Central memory CD4-positive, alpha-beta T cell (primary cell): ENCODE data around the gene PNMA8C.
"Not testable (repeated sequence)": the region's sequence is repeated elsewhere in the genome, so short reads cannot be mapped to it uniquely, and the experiment has no call there.

Experiments used
- DNase-seq: peaks from one replicate; pipeline ENCODE4 v3.0.0; 2022

The PNMA8C gene

DNA sequence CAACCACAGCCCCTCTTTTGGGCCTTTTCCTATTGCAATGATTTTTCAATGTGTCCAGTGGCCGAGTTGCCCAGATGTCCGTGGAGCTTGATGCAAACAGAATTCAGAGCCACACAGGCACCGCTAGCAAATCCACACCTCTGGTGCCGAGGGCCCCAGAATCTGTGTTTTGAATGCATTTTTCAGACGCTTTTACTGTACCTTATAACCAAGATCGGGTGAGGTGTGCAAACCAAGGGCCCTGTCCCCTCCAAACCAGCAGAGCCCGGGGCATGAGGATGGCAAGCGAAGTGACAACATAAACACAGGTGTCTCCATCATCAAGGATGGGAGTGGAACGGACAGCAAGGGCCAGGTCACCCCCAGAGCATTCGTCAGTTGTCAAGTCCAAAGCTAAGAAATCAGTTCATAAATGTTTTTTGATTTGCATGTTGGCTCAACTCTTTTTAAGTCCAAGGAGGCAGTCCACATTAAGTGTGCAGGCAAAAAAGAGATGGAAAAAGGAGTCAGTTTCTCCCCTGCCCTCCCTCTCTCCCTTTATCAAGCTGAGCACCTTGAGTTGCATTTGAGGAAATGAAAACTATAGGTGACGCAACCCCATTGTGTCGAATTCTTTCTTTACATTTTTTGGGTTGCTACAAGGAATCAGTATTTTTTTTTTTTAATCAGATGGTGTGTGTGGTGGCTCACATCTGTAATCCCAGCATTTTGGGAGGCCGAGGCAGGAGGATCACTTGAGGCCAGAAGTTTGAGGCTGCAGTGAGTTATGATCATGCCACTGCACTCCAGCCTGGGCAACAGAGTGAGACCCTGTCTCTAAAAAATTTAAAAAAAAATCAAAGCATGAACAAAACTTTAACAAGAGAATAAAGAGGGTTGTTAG is 18.3 kb downstream of the PNMA8C start:
- DNase-seq = no peak

DNA sequence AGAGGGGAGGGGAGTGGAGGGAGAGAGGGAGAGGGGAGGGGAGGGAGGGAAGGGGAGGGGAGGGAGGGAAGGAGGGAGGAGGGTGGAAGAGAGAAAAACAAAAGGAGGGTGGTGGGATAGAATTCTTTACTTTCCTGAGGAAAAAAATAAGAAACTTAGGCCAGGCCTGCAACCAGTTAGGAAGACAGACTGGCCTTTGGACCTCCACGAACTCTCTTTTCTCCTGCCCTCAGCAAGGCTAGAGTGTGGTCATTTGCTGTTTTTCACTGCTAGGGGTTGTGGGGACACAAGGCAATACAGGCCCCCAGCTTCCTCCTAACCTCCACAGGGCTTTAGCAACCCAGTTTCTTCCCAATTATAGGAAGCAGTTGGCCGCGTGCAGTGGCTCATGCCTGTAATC is 19.5 kb downstream of the PNMA8C start:
- no peak for DNase-seq

DNA sequence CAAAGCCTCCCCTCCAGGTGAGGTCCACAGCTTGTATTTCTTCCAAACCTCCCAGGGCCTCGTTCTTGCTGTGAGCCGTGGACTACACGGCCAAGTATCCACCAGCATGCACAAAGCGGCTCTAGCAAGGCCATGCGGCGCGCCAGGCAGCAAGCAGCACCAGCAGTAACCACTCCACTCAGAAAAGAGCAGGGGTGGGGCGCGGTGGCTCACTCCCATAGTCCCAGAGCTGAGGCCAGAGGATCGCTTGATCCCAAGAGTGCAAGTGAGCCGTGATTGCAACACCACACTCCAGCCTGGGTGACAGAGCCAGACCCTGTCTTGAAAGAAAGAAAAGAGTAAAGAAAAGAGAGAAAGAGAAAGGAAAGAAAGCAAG is 20.1 kb downstream of the PNMA8C start:
- no peak for DNase-seq

DNA sequence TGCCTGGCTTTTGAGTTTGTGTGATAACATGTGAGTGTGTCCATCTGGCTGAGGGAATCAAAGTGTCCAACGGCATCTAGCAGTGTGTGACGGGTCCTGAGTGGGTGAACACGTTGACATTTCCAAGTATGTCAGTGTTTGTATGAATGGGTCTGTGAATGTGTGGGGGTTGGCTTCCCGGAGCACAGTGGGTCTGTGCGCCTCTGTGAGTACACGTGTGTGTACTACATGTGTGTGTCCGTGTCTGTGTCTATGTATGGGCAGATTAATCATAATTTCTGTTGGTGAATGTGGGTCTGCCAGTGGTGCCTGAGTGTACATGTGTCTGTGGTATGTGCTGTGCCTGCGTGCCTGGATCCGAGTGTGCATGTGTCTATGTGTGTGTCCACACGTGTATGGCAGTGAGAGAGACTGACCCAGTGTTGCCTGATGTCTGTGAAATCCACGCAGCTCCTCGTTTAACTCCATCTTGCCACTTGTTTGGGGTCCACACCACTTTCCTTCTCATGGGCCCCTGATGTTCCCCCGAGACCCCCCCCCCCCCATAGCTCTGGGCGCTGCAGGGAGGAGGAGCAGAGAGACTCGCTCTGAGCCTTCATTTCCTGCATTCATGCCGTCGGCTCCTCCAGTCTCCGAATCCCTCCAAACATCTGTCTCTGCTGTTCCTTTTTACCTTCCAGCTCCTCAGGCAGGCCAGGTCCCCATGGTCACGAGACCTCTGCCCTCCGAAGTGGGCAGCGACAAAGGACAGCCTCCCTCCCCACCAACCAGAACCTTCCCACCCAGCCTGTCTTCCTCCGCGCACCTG is 20.7 kb downstream of the PNMA8C start:
- no peak for DNase-seq

DNA sequence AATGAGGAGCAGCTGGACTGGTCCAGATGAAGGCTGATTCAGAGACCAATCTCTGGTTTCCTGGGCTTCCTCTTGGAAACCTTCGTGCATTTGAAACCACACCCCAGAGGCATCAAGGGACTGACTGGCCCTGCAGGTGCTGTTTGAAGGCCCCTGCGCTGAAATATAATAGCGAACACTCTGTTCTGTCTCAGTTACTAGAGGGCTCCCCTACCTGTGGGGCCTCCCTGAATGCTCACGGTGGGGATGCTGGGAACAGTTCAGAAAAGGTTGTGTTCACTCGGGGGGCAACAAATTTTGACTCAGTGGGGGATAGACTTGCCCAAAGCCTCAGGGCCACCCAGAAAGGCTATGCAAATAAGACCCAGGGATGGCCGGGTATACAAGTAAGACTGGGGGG is 21.8 kb downstream of the PNMA8C start:
- no peak for DNase-seq

DNA sequence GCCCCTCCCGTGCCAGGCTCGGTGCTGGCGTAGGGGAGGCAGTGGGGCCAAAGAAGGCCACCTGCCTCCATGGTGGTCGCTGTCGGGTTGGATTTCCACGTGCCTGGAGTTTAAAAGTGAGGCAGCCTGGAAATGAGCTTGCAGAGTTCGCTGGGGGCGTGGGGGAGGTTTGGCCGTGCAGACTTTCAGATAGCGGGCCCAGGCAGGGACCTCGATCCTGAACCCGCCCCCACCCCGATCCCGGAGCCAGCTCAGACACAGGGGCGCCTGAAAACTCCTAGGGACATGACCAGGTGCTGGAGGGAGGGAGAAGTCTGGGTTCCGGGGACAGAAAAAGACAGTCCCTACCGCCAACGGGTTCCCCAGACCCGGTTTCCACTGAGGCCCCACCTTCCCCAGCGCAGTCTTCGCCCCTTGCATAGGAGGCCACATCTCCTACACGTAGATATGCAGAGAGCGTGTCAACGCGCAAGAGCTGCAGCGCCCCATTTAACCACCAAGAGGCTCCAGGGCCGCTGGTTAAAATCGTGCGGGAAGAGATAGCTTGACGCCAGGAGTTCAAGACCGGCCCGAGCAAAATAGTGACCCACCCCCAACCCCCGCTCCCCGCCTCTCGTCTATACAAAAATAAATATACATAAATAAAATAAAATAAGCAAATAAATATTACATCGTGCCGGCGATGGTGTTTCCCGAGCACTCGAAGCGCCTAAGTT is 23.8 kb downstream of the PNMA8C start:
- DNase-seq = no peak

DNA sequence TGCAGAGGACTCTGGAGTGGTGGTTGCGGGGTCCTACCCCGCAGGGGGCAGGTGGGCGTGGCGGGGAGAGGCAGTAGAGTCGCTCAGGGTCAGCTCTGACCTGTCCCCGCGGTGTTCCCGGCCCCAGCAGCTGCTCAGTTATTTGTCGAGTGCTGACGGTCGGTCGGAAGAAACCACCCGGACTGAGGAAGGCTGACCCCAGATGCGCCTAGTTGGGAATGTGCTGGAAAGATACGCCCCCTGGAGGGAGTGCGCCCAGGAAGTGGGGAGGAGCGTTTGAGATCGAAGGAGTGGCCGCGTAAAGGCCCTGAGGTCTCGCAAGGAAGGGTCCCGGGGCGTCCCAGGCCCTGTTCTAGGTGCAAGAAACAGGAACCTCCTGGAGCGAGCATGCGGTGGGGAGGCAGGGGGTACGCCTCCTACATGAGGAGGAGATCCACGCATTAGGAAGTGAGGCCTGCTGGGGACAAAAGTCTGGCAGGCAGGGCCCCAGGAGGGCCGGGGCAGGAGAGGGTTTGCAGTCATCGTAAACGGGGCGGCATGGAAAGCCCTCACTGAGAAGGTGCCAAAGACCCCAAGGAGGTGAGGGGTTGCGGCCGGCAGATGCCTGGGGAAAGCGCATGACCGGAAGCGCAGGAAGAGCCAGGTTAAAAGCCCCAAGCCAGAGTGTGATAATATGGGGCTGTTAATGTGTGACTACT is 24.5 kb downstream of the PNMA8C start:
- DNase-seq = no peak

DNA sequence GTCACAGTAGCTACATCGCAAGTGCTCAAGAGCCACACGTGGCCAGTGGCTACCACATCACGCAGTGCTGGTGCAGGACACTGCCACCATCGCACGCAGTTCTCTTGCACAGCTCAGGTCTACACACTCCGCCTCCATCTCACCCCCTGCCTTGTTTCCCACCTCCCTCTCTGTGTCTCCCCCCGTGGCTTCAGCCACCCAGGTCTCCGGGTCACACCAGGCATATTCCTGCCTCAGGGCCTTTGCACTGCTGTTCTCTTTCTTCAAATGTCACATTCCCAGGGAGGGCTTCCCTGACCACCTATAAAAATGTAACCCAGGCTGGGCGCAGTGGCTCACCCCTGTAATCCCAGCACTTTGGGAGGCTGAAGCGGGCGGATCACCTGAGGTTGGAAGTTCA is 26.0 kb downstream of the PNMA8C start:
- no peak for DNase-seq

DNA sequence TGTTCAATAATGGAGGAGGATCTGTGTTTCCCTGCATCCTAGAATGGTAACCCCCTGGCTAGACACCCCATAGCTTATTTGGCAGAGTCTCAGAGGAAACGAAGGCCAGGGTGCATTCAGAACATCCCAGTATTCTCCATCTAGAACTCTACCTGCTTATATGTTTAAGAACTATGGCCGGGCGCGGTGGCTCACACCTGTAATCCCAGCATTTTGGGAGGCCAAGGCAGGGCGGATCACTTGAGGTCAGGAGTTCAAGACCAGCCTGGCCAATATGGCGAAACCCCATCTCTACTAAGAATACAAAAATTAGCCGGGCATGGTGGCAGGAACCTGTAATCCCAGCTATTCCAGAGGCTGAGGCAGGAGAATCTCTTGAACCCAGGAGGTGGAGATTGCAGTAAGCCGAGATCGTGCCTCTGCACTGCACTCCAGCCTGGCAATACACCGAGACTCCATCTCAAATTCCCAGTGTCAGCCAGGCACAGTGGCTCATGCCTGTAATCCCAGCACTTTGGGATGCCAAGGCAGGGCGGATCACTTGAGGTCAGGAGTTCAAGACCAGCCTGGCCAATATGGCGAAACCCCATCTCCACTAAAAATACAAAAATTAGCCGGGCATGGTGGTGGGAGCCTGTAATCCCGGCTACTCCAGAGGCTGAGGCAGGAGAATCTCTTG is 30.8 kb downstream of the PNMA8C start:
- not testable (repeated sequence) for DNase-seq

DNA sequence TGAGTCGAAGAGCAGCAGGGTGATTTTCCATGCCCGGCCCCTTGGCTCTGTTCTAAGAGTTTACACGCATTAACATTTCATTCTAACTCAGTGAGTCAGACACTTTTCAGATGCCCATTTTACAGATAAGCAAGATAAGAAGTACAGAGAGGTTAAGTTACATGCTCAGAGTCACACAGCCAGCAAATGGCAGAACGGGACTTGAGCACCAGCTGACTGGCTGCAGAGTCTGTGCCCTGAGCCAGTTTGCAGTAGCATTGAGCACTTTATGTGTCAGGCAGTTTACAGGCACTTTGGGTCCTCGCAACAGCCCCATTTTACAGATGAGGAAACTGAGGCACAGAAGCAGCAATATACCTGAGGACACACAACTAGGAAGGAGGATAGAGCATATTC is 34.3 kb downstream of the PNMA8C start:
- no peak for DNase-seq

DNA sequence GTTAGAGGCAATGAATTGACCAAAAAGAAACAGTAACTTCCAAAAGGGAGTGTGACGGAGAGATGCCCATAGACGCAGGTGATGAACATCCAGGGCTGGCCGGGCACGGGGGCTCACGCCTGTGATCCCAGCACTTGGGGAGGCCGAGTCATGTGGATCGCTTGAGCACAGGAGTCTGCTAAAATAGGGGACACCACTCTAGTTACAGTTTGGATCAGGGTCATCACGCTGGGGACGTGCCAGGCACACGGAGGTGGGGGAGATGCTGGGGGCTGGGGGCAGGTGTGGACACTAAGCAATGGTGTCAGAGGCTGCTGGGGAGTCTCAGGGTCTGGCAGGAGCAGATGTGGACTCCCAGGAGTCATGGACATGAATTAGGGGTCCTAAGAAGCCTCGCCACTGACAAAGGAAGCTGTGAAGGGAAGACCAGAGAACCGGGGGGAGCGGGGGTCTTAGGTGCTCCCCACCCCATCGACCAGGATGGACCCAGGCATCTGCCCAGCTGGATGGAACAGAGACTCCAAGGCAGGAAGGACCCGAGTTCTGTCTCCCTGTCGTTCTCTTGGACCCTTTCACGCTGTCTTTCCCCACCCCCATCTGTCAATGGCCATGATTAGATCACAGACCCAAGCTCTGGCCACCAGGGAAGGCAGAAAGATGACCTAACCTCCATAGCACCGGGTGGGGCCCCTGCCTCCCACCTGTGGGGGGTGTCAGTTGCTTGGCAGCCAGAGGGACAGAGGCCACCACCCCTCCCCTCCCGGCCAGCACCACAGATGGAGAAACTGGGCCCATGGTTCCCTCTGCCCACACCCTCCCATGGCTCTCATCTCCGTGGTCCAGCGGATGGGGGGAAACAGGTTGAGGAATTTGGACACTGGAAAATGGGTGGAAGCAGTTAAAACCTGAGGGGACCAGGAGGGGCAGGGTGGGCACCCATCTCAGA is 35.0 kb downstream of the PNMA8C start:
- DNase-seq = no peak

DNA sequence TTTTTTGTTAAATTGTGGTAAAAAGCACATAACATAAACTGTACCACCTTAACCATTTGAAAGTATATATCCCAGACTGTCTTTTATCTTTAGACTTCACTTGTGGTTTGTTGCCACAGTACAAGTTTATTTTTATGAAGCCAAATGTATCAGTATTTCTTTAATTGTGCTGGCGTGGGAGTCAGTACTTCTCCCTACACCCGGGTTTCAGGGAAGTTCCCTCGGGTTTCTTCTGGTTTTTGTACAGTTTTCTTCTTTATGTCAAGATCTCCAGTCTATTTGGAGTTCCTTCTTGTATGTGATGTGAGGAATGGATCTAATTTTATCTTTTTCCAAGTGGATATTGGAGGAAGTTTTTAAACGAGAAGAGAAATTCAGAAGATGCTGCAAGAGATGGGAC is 35.9 kb downstream of the PNMA8C start:
- DNase-seq = no peak

DNA sequence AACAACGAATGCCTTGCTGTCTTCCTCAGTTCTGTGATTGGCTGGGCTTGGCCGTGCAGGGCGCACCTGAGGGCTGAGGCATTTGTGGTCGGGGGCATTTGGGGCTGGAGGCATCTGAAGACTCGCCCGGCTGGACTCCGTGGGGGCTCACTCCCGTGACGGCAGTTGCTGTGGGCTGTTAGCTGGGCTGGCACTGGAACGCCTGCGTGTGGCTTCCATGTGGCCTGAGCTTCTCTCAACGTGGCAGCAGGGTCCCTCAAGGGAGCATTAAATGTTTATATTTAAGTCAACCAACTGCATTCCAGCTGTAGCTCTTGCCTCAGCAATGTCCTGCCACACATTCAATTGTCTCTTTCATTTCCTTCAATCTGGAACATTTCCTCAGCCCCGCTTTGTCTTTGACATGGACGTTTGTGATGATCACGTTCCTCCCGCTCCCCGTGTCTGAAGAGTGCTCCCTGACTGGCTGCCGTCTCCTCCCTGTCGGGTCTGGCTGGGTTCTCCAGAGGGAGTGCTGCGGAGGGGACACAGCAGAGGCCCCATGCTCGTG is 36.4 kb downstream of the PNMA8C start:
- no peak for DNase-seq

DNA sequence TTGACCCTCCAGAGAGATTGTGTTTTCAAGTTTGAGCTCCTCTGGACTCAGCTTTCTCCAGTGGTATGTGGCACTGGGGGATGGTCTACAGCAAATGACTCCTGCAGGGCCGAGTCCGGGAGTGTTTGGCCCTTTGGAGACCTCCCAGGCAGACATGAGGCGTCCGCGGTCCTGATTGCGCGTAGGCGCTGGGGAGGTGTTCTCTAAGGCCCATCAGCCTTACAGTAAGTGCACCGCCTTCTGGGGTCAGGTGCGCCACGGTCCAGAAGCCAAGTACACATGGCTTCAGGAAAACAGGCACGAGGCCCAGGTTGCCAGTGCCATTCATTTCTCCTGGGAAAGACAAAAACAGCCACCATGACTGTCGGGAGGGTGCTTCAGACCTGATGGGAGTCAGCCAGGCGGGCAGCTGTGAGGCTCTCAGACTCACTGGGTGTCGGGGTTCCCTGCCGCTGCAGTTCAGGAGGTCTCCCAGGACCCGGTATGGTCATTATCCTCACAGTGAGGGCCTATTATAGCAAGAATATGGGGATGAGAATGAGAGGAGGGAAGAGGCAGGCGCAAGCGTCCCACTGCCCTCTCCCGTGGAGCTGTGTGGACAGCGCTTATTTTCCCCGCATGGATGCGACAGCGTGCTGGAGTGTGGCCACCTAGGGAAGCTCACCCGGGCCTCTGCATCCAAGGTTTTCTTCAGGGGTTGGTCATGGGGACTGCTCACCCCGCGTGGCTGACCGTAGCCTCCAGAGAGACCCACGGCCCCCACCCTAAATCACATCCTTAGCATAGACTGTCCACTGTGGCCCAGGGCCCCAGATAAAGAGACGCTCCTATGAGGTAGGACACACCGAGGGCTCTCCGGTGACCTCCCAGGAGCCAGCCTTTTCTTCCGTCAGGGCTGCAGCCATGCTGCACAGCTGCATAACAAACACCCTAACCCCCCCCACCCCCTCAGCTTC is 37.2 kb downstream of the PNMA8C start:
- DNase-seq = no peak

DNA sequence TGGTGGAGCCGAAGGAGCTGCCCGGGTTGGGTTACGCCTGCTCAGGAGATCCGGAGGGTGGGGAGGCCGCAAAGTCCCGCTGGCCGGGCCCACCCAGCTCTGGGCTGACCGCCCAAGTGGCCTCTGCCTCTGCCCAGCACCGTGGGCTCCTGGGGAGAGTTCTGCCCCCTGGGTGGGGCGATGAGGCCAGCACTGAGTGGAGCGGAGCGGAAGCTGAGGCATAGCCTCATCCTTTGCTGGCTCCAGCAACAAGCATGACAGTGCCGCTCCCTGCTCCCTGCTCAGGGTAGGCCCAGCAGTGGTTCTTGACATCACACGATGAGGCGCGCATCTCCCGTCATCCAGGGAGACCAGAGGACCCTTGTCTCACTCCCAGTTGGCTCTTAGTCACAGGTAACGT is 37.9 kb downstream of the PNMA8C start:
- DNase-seq = no peak

DNA sequence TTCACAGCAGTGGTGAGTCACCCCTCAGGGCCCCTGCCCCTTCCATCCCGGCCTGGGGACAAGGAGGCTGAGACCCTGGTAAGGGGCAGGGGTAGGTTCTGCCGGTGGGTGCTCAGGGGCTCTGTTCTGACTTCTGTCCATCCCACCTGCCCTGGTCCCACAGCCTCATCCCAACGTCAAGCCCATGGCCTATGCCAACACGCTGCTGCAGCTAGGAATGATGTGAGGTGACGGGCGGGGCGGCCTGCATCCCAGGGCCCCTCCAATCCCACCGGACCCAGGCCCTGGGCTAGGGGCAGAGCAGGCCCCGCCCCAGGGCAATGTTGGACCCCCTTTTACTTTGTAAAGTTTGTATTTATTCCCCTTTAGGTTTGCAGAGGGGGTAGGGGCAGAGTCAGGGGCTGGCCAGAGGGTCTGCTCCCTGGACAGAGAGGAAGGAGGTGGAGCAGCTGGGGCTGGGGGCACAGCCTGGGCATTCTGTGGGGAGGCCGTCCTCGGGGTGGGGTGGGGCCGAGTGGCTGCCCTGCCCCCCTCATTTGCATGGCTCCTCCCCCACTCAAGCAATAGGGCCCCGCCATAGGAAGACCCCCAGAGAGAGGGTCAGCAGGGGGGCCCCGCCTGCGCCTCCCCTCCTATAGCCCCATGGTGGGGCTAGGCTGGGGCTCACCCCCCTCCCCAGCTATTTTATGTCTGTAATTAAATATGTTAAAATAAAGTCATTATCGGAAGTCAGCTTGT is 38.4 kb downstream of the PNMA8C start:
- no peak for DNase-seq

DNA sequence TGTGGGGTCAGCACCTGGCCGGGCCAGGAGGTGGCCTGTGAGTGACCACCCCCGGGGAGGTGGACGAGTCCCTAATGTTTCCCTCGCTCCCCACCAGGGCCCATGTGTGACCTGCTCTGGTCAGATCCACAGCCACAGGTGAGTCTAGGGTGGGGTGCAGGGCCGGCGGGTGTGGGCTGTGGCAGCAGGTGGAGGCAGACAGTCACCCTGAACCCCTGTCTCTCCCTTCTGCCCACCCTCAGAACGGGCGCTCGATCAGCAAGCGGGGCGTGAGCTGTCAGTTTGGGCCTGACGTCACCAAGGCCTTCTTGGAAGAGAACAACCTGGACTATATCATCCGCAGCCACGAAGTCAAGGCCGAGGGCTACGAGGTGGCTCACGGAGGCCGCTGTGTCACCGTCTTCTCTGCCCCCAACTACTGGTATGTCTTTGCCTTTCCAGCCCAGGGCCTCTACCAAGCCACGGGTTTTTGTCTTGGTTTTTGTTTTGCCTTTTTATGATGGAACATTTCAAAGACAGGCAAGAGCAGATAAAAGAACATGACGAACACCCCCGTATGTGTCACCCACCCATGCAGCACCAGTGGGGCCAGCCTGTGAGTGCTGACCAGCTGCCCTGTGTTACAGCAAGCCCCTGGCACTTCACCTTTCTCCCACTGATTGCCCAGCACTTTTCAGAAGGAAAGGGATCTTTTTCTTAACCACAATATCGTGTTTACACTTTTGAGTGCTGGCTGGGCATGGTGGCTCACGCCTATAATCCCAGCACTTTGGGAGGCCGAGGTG is 40.2 kb downstream of the PNMA8C start:
- no peak for DNase-seq

DNA sequence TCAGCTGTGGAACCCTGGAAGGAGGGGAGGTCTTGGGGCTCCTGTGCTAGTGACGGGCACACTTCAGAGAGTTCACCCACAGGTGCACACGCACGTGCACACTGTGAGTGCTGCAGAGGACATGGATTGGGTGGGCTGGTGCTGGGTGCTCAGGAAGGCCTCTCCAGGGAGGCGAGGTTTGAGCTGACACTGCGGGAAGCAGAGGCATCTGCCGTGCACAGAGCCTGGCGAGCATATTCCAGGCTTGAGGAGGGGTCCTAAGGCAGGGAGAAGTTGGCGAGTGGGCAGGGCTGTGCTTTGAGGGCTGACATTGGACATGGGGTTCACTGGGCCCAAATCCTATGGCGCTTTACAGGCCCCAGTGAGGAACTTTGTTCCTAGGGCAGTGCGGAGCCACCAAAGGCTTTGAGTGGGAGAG is 41.0 kb downstream of the PNMA8C start:
- no peak for DNase-seq
